Measurements from ENCODE around the gene SRCAP. TPM values are rescaled to one million over a fixed set of nuclear protein-coding genes. Genes with fewer than 3 reads are reported as not detected.
A peak's percentile ranks its signal among the peaks of the same experiment; 100 is the strongest.
"Not testable (repeated sequence)": the region's sequence is repeated elsewhere in the genome, so short reads cannot be mapped to it uniquely, and the experiment has no call there.

Gene SRCAP
- polyA plus RNA-seq, 4 donors, result 1.6 to 36.8 (median 13.7) TPM

- Histone ChIP-seq H3K4me3 (ENCODE audit: low read depth in 1 of 3, low read length in 3 of 3) (peak overlapping the region; percentile 96 to 99 (median 98)), H3K36me3 (ENCODE audit: control insufficient read depth in 3 of 3, insufficient read depth in 2 of 3, low read depth in 1 of 3, low read length in 3 of 3) (peaks cover 13 to 24% (median 15%) of the 10 kb centered on the region in 3 donors), H3K27ac (ENCODE audit: low read depth in 1 of 3, low read length in 2 of 3) (peak overlapping the region; percentile 98 to 100 (median 100)), H3K27me3 (ENCODE audit: control insufficient read depth in 3 of 3, insufficient read depth in 3 of 3, low read length in 3 of 3) (no peaks in the 10 kb centered on the region), H3K9me3 (ENCODE audit: control insufficient read depth in 2 of 2, insufficient read depth in 1 of 2, low read depth in 1 of 2, low read length in 1 of 2) (no peaks in the 10 kb centered on the region), H3K4me1 (ENCODE audit: control insufficient read depth in 3 of 3, insufficient read depth in 2 of 3, low read depth in 1 of 3, low read length in 2 of 3) (peaks cover 0 to 21% (median 2%) of the 10 kb centered on the region in 3 donors)
- WGBS, 3 donors, result 0% methylated on average over 43 to 74 of the region's 76 CpGs
- FAIRE-seq, result no peak
- peak; percentile 97 to 99 for DNase-seq
These were observed 694 bp upstream of the SRCAP start for GRCh38 chr16:30698139-30698815.

- peaks cover 0 to 18% (median 2%) of the 10 kb centered on the region in 3 donors for H3K4me1 ChIP-seq (ENCODE audit: control insufficient read depth in 3 of 3, insufficient read depth in 2 of 3, low read depth in 1 of 3, low read length in 2 of 3)
- DNase-seq (no peak), FAIRE-seq (no peak)
- H3K9me3 ChIP-seq (ENCODE audit: control insufficient read depth in 2 of 2, insufficient read depth in 1 of 2, low read depth in 1 of 2, low read length in 1 of 2), result no peaks in the 10 kb centered on the region
- peaks cover 13 to 36% (median 22%) of the 10 kb centered on the region in 3 donors for H3K36me3 ChIP-seq (ENCODE audit: control insufficient read depth in 3 of 3, insufficient read depth in 2 of 3, low read depth in 1 of 3, low read length in 3 of 3)
- WGBS, 3 donors, result 20 to 35% (median 27%) methylated on average over 8 of the region's 8 CpGs
- H3K27me3 ChIP-seq (ENCODE audit: control insufficient read depth in 3 of 3, insufficient read depth in 3 of 3, low read length in 3 of 3), result no peaks in the 10 kb centered on the region
- peak overlapping the region; percentile 98 to 100 (median 100) for H3K27ac ChIP-seq (ENCODE audit: low read depth in 1 of 3, low read length in 2 of 3)
- peak overlapping the region in 2 of 3 donors; percentile 98 to 99 for H3K4me3 ChIP-seq (ENCODE audit: low read depth in 1 of 3, low read length in 3 of 3)
These were observed 686 bp downstream of the SRCAP start for GRCh38 chr16:30699615-30700099.

DNA sequence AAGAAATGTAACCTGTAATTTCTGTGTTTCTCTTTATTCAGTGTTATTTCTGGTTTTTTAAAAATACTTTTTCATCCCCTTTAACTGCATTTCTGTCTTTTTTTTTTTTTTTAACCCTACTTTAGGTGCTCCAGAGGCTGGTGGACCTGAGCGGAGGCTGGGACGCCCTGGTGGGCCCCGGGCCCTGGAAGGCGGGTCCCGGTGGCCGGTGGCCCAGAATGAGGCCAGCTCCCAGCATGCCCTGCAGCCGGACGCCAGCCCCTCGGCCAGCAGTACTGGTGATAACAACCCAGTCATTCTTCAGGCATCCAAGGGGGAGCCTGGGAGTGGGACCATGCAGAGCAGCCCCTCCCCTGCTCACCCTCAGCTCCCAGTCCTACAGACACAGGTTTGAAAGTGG, 1.5 kb downstream of the SRCAP start:
- FAIRE-seq, result no peak
- Histone ChIP-seq H3K4me1 (ENCODE audit: control insufficient read depth in 3 of 3, insufficient read depth in 2 of 3, low read depth in 1 of 3, low read length in 2 of 3) (peaks cover 0 to 18% (median 2%) of the 10 kb centered on the region in 3 donors), H3K9me3 (ENCODE audit: control insufficient read depth in 2 of 2, insufficient read depth in 1 of 2, low read depth in 1 of 2, low read length in 1 of 2) (no peaks in the 10 kb centered on the region), H3K27ac (ENCODE audit: low read depth in 1 of 3, low read length in 2 of 3) (no peak overlapping the region), H3K4me3 (ENCODE audit: low read depth in 1 of 3, low read length in 3 of 3) (no peak overlapping the region), H3K36me3 (ENCODE audit: control insufficient read depth in 3 of 3, insufficient read depth in 2 of 3, low read depth in 1 of 3, low read length in 3 of 3) (peaks cover 15 to 44% (median 26%) of the 10 kb centered on the region in 3 donors), H3K27me3 (ENCODE audit: control insufficient read depth in 3 of 3, insufficient read depth in 3 of 3, low read length in 3 of 3) (no peaks in the 10 kb centered on the region)
- no peak for DNase-seq
- 65 to 80% (median 79%) methylated on average over 9 of the region's 9 CpGs for WGBS, 3 donors

GRCh38 chr16:30700971-30701370, 2.0 kb downstream of the SRCAP start:
- peaks cover 0 to 18% (median 2%) of the 10 kb centered on the region in 3 donors for H3K4me1 ChIP-seq (ENCODE audit: control insufficient read depth in 3 of 3, insufficient read depth in 2 of 3, low read depth in 1 of 3, low read length in 2 of 3)
- DNase-seq (no peak), FAIRE-seq (no peak)
- H3K27ac ChIP-seq (ENCODE audit: low read depth in 1 of 3, low read length in 2 of 3), result no peak overlapping the region
- no peak overlapping the region for H3K4me3 ChIP-seq (ENCODE audit: low read depth in 1 of 3, low read length in 3 of 3)
- 86 to 88% (median 87%) methylated on average over 5 of the region's 5 CpGs for WGBS, 3 donors
- H3K9me3 ChIP-seq (ENCODE audit: control insufficient read depth in 2 of 2, insufficient read depth in 1 of 2, low read depth in 1 of 2, low read length in 1 of 2), result no peaks in the 10 kb centered on the region
- peaks cover 20 to 49% (median 28%) of the 10 kb centered on the region in 3 donors for H3K36me3 ChIP-seq (ENCODE audit: control insufficient read depth in 3 of 3, insufficient read depth in 2 of 3, low read depth in 1 of 3, low read length in 3 of 3)
- H3K27me3 ChIP-seq (ENCODE audit: control insufficient read depth in 3 of 3, insufficient read depth in 3 of 3, low read length in 3 of 3), result no peaks in the 10 kb centered on the region

DNA sequence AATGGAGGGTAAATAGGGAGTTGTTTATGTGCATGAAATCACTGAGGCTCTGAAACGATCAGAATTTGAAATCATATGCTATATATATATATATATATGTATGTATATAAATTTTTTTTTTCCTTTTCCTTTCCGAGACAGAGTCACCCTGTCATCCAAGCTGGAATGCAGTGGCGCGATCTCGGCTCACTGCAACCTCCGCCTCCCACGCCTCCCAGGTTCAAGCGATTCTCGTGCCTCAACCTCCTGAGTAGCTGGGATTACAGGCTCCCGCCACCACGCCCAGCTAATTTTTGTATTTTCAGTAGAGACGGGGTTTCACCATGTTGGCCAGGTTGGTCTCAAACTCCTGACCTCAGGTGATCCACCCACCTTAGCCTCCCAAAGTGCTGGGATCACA, 4.1 kb downstream of the SRCAP start:
- peaks cover 31 to 61% (median 42%) of the 10 kb centered on the region in 3 donors for H3K36me3 ChIP-seq (ENCODE audit: control insufficient read depth in 3 of 3, insufficient read depth in 2 of 3, low read depth in 1 of 3, low read length in 3 of 3)
- not testable (repeated sequence) for H3K9me3 ChIP-seq (ENCODE audit: control insufficient read depth in 2 of 2, insufficient read depth in 1 of 2, low read depth in 1 of 2, low read length in 1 of 2)

DNA sequence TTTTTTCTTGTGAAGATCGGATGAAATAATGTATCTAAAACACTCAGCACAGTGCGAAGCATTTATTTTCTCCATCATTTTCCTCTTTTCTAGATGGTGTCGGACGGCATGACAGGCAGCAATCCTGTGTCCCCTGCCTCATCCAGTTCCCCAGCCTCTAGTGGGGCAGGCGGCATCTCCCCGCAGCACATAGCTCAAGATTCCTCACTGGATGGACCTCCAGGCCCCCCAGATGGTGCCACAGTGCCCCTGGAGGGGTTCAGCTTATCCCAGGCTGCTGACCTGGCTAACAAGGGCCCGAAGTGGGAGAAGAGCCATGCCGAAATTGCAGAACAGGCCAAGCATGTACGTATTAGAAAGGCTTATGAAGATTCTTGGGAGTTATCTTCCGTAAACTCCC, 5.0 kb downstream of the SRCAP start:
- Histone ChIP-seq H3K9me3 (ENCODE audit: control insufficient read depth in 2 of 2, insufficient read depth in 1 of 2, low read depth in 1 of 2, low read length in 1 of 2) (no peaks in the 10 kb centered on the region), H3K27ac (ENCODE audit: low read depth in 1 of 3, low read length in 2 of 3) (no peak overlapping the region), H3K4me1 (ENCODE audit: control insufficient read depth in 3 of 3, insufficient read depth in 2 of 3, low read depth in 1 of 3, low read length in 2 of 3) (peaks cover 0 to 10% (median 2%) of the 10 kb centered on the region in 3 donors), H3K36me3 (ENCODE audit: control insufficient read depth in 3 of 3, insufficient read depth in 2 of 3, low read depth in 1 of 3, low read length in 3 of 3) (peaks cover 32 to 70% (median 46%) of the 10 kb centered on the region in 3 donors), H3K4me3 (ENCODE audit: low read depth in 1 of 3, low read length in 3 of 3) (no peak overlapping the region), H3K27me3 (ENCODE audit: control insufficient read depth in 3 of 3, insufficient read depth in 3 of 3, low read length in 3 of 3) (no peaks in the 10 kb centered on the region)
- FAIRE-seq (no peak), DNase-seq (no peak)
- WGBS, 3 donors, result 96 to 98% (median 97%) methylated on average over 10 of the region's 10 CpGs

More for the DNA sequence above, 4.1 kb downstream of the SRCAP start:
- DNase-seq; H3K4me3 ChIP-seq (ENCODE audit: low read depth in 1 of 3, low read length in 3 of 3); H3K27me3 ChIP-seq (ENCODE audit: control insufficient read depth in 3 of 3, insufficient read depth in 3 of 3, low read length in 3 of 3); H3K27ac ChIP-seq (ENCODE audit: low read depth in 1 of 3, low read length in 2 of 3); FAIRE-seq: not testable (repeated sequence)
- H3K4me1 ChIP-seq (ENCODE audit: control insufficient read depth in 3 of 3, insufficient read depth in 2 of 3, low read depth in 1 of 3, low read length in 2 of 3), result peaks cover 0 to 10% (median 2%) of the 10 kb centered on the region in 3 donors
- 83 to 96% (median 92%) methylated on average over 9 to 12 of the region's 12 CpGs for WGBS, 3 donors

- Histone ChIP-seq H3K9me3 (ENCODE audit: control insufficient read depth in 2 of 2, insufficient read depth in 1 of 2, low read depth in 1 of 2, low read length in 1 of 2) (no peaks in the 10 kb centered on the region), H3K36me3 (ENCODE audit: control insufficient read depth in 3 of 3, insufficient read depth in 2 of 3, low read depth in 1 of 3, low read length in 3 of 3) (peaks cover 46 to 82% (median 54%) of the 10 kb centered on the region in 3 donors), H3K27me3 (ENCODE audit: control insufficient read depth in 3 of 3, insufficient read depth in 3 of 3, low read length in 3 of 3) (no peaks in the 10 kb centered on the region), H3K4me1 (ENCODE audit: control insufficient read depth in 3 of 3, insufficient read depth in 2 of 3, low read depth in 1 of 3, low read length in 2 of 3) (no peaks in the 10 kb centered on the region), H3K4me3 (ENCODE audit: low read depth in 1 of 3, low read length in 3 of 3) (no peak overlapping the region), H3K27ac (ENCODE audit: low read depth in 1 of 3, low read length in 2 of 3) (no peak overlapping the region)
- 94 to 96% (median 94%) methylated on average over 6 of the region's 6 CpGs for WGBS, 3 donors
- DNase-seq (no peak), FAIRE-seq (no peak)
These were observed 7.1 kb downstream of the SRCAP start for GRCh38 chr16:30706046-30706445.

- 95 to 99% (median 97%) methylated on average over 4 of the region's 4 CpGs for WGBS, 3 donors
- no peak for FAIRE-seq
- H3K27ac ChIP-seq (ENCODE audit: low read depth in 1 of 3, low read length in 2 of 3), result no peak overlapping the region
- no peak for DNase-seq
- H3K36me3 ChIP-seq (ENCODE audit: control insufficient read depth in 3 of 3, insufficient read depth in 2 of 3, low read depth in 1 of 3, low read length in 3 of 3), result peaks cover 58 to 81% (median 62%) of the 10 kb centered on the region in 3 donors
- no peak overlapping the region for H3K4me3 ChIP-seq (ENCODE audit: low read depth in 1 of 3, low read length in 3 of 3)
- H3K9me3 ChIP-seq (ENCODE audit: control insufficient read depth in 2 of 2, insufficient read depth in 1 of 2, low read depth in 1 of 2, low read length in 1 of 2), result no peaks in the 10 kb centered on the region
- no peaks in the 10 kb centered on the region for H3K4me1 ChIP-seq (ENCODE audit: control insufficient read depth in 3 of 3, insufficient read depth in 2 of 3, low read depth in 1 of 3, low read length in 2 of 3)
- no peaks in the 10 kb centered on the region for H3K27me3 ChIP-seq (ENCODE audit: control insufficient read depth in 3 of 3, insufficient read depth in 3 of 3, low read length in 3 of 3)
These were observed 12.0 kb downstream of the SRCAP start for GRCh38 chr16:30710971-30711370.
